ENCODE results near the gene UNC13C. TPM values are rescaled to one million over a fixed set of nuclear protein-coding genes. Genes with fewer than 3 reads are reported as not detected.

Gene UNC13C
- total RNA-seq, 4 donors from 2014 or later = under 0.01 to 0.30 (median 0.21) TPM; not detected in 1

GRCh38 chr15:54540721-54541120 is 562.5 kb downstream of the UNC13C start:
- TF ChIP-seq POLR2A (IDR thresholded peaks at IDR 0.05) = no peak
- TF ChIP-seq EP300 (IDR thresholded peaks at IDR 0.05) = no peak
- TF ChIP-seq CTCF (IDR thresholded peaks at IDR 0.05) = no peak
- H3K9me3 ChIP-seq = peaks cover 0 to 23% (median 4%) of the 10 kb centered on the region in 4 donors
- no peak for DNase-seq (ENCODE audit: low spot score in 2 of 2)
- no peak overlapping the region for H3K4me3 ChIP-seq
- peaks cover 0 to 5% (median 0%) of the 10 kb centered on the region in 4 donors for H3K4me1 ChIP-seq
- no peaks in the 10 kb centered on the region for H3K27me3 ChIP-seq
- H3K27ac ChIP-seq = no peak overlapping the region
- no peaks in the 10 kb centered on the region for H3K36me3 ChIP-seq
- WGBS, 2 donors = 23 to 29% methylated on average over 6 of the region's 6 CpGs

GRCh38 chr15:54547491-54547890 is 569.2 kb downstream of the UNC13C start:
- Histone ChIP-seq H3K4me3 (no peak overlapping the region), H3K27me3 (no peaks in the 10 kb centered on the region), H3K36me3 (no peaks in the 10 kb centered on the region), H3K4me1 (no peaks in the 10 kb centered on the region), H3K27ac (no peak overlapping the region), H3K9me3 (peaks cover 0 to 9% (median 0%) of the 10 kb centered on the region in 4 donors)
- DNase-seq (ENCODE audit: low spot score in 2 of 2) = no peak
- WGBS, 2 donors = 61 to 74% methylated on average over 3 of the region's 3 CpGs
- TF ChIP-seq EP300 (IDR thresholded peaks at IDR 0.05) (no peak), CTCF (IDR thresholded peaks at IDR 0.05) (no peak), POLR2A (IDR thresholded peaks at IDR 0.05) (no peak)

- no peaks in the 10 kb centered on the region for H3K27me3 ChIP-seq
- no peaks in the 10 kb centered on the region for H3K4me1 ChIP-seq
- no peak overlapping the region for H3K4me3 ChIP-seq
- WGBS, 2 donors = 52 to 73% methylated on average over 1 of the region's 1 CpG
- DNase-seq (ENCODE audit: low spot score in 2 of 2) = no peak
- TF ChIP-seq CTCF (IDR thresholded peaks at IDR 0.05) = no peak
- no peak for TF ChIP-seq EP300 (IDR thresholded peaks at IDR 0.05)
- no peak for TF ChIP-seq POLR2A (IDR thresholded peaks at IDR 0.05)
- no peak overlapping the region for H3K27ac ChIP-seq
- no peaks in the 10 kb centered on the region for H3K36me3 ChIP-seq
- H3K9me3 ChIP-seq = no peaks in the 10 kb centered on the region
Observed at GRCh38 chr15:54550954-54551353, 572.7 kb downstream of the UNC13C start.

- no peak for DNase-seq (ENCODE audit: low spot score in 2 of 2)
- H3K4me1 ChIP-seq = no peaks in the 10 kb centered on the region
- no peaks in the 10 kb centered on the region for H3K36me3 ChIP-seq
- TF ChIP-seq EP300 (IDR thresholded peaks at IDR 0.05) (no peak), CTCF (IDR thresholded peaks at IDR 0.05) (no peak), POLR2A (IDR thresholded peaks at IDR 0.05) (no peak)
- H3K27ac ChIP-seq = no peak overlapping the region
- 28 to 48% methylated on average over 1 of the region's 1 CpG for WGBS, 2 donors
- no peaks in the 10 kb centered on the region for H3K27me3 ChIP-seq
- no peaks in the 10 kb centered on the region for H3K9me3 ChIP-seq
- no peak overlapping the region for H3K4me3 ChIP-seq
Observed at GRCh38 chr15:54556231-54556630, 578.0 kb downstream of the UNC13C start.

- Histone ChIP-seq H3K27me3 (no peaks in the 10 kb centered on the region), H3K36me3 (no peaks in the 10 kb centered on the region), H3K4me1 (no peaks in the 10 kb centered on the region), H3K27ac (no peak overlapping the region), H3K9me3 (no peaks in the 10 kb centered on the region), H3K4me3 (no peak overlapping the region)
- peak; percentile 15 to 35 for DNase-seq (ENCODE audit: low spot score in 2 of 2)
- 31 to 44% methylated on average over 4 of the region's 4 CpGs for WGBS, 2 donors
- no peak for TF ChIP-seq CTCF (IDR thresholded peaks at IDR 0.05)
- TF ChIP-seq EP300 (IDR thresholded peaks at IDR 0.05) = no peak
- no peak for TF ChIP-seq POLR2A (IDR thresholded peaks at IDR 0.05)
Observed at GRCh38 chr15:54559405-54560069, 581.3 kb downstream of the UNC13C start.

Measured in tibial nerve (tissue), 4 donors.